Right lobe of liver (tissue), 4 donors: Measurements from ENCODE around the gene TTC7B.

Experiments used
- POLR2A ChIP-seq: fragments of 450-650 bp; IDR thresholded peaks from one replicate; pipeline ENCODE4 v1.6.1; 2017; ENCODE audit warnings: antibody characterized with exemption, mild to moderate bottlenecking
- TF ChIP-seq, protein P1 (sequence below), 4 donors: fragments of 200-600 bp in 3 of 4; fragments of 450-650 bp in 1 of 4; IDR thresholded peaks; one replicate each; pipeline versions ENCODE4 v1.5.1 to v1.8.0; 2016 to 2022; ENCODE audit warnings: antibody characterized with exemption in 4 of 4, mild to moderate bottlenecking in 2 of 4
- donor health status: DM: no; HTN: no; CAD: no.
- donor health status: DM: no; HTN: no; CAD: no.
- donor health status: DM: no; HTN: yes; CAD: no.

DNA sequence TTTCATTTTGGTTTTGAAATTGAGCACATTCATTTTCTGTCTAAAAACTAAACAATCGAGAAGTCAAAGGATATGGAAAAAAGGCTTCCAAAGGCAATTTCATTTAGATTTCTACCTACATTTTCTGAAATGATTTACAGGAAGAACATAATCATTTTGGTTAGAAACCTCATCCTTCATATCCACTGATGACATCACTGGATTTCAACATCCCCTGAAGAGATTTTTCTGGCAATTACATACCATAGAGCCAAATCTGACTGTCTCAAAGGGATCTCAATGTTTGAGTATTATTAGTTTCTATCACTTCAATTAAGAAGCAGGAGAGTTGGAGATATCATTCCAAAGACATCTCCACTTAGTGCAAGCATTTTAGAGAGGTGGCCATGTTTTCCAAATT, 137.8 kb downstream of the TTC7B start:
- TF ChIP-seq, protein P1, sequence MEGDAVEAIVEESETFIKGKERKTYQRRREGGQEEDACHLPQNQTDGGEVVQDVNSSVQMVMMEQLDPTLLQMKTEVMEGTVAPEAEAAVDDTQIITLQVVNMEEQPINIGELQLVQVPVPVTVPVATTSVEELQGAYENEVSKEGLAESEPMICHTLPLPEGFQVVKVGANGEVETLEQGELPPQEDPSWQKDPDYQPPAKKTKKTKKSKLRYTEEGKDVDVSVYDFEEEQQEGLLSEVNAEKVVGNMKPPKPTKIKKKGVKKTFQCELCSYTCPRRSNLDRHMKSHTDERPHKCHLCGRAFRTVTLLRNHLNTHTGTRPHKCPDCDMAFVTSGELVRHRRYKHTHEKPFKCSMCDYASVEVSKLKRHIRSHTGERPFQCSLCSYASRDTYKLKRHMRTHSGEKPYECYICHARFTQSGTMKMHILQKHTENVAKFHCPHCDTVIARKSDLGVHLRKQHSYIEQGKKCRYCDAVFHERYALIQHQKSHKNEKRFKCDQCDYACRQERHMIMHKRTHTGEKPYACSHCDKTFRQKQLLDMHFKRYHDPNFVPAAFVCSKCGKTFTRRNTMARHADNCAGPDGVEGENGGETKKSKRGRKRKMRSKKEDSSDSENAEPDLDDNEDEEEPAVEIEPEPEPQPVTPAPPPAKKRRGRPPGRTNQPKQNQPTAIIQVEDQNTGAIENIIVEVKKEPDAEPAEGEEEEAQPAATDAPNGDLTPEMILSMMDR (IDR thresholded peaks at IDR 0.05): no peak
- TF ChIP-seq POLR2A: no peak
